Activated naive CD4-positive, alpha-beta T cell treated with anti-CD3 and anti-CD28 coated beads, Interleukin-2, amount 10 ng/mL, durations not matched to agents 5 hours and 36 hours (primary cell): ENCODE measurements around the gene UTS2B. TPM values are rescaled to one million over a fixed set of nuclear protein-coding genes. Genes with fewer than 3 reads are reported as not detected.

Experiments used
- total RNA-seq, 2 experiments: library from RNA; stranded (reverse); gene quantifications; one replicate each; pipeline ENCODE4 v1.2.3, GENCODE V29; 2021

UTS2B gene, protein sequence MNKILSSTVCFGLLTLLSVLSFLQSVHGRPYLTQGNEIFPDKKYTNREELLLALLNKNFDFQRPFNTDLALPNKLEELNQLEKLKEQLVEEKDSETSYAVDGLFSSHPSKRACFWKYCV
- not detected for total RNA-seq

DNA sequence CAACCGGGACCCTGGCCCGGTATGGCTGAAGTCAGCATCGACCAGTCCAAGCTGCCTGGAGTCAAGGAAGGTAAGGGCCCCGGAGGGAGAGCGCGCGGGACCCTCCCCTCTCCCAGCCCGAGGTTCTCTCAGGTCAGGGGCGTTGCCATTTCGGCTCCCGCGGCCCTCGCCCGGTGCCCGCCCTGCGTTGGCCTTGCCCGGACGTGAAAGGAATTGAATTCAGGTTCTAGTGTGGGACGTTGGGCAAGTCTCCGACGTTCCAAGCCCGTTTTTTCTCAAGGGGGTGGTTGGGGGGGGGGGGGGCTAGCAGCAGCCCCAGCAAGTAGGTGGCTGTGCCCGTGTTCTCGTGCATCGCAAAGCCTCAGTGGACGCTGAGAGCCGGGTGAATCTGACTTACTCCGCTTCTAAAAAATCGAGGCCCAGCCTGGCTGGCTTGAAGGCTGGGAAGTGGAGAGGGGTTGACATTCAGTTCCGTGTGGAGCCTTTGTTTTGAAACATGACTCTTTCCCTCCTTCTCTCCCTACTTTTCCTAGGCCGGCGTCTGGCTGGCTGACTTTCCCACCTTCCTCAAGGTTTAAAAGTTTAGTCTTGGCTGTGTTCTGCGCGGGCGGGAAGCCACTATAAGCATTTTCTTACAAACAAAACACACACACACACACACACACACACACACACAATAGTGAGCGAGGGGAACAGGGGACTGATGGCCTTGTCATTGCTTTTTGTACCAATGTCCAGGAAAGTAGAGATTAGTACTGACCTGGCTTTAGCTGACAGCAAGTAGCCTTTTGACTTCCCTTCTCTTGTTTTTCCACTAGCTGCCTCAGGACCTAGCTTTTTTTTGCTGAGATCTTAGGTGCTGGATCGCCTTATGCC is at the start of gene UTS2B:
TSS of gene UTS2B (minus strand) at position 873 of the 876 bp plus-strand sequence. CDS start 48,337 bp downstream, outside the sequence.

DNA sequence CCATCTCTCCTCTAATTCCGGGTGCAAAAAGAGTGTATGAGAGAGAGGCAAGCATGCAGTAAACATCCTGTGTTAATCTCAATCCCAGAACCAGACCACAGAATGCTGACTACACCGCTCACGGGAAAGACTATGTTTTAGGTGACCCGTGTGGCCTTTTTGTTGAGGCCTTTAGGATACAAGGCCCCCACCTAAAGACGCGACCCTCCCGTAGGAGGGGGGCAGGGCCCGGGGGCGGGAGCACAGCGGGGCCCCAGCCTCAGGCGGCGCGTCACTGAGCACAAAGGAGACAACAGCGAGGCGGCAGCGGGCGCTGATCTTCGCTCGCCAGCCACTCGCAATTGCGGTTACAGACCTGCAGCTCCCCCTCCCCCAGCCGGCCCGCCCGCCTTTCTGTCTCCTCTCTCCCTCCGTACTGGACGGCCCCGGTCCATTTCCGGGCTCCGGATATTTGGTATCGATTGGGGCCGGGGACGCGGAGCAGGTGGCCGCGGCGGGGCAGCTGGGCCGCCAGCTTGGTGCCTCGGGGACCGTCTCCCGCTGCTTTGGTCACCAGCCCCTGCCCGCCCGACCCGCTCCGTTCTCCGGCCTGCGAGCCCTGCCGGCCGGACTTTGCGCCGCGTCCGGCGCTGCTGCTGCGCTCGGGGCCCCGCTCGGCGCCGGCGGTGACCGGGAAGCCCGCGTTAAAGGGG is 1.2 kb downstream of the UTS2B start, which contains the start of gene CCDC50:
TSS of gene CCDC50 (plus strand) at position 433 of the 692 bp plus-strand sequence. CDS start 281 bp downstream, outside the sequence.

Other genes with a start within 250 kb of the UTS2B start
- not detected for gene OSTN, start 131.3 kb downstream of the UTS2B start, total RNA-seq
- 1 to 10 TPM; 3.9 to 4.7 TPM for gene CCDC50, start 1.1 kb downstream of the UTS2B start, total RNA-seq
- not detected for gene PYDC2, start 130.6 kb upstream of the UTS2B start, total RNA-seq